GM18867 (cell line): Measurements from ENCODE around the gene CENATAC.
"Not testable (repeated sequence)": the region's sequence is repeated elsewhere in the genome, so short reads cannot be mapped to it uniquely, and the experiment has no call there.

Experiments used
- ATAC-seq: cut with Tn5 transposase; IDR thresholded peaks from one replicate; pipeline ENCODE4 v1.9.1; 2021; ENCODE audit warnings: mild to moderate bottlenecking, moderate library complexity; ENCODE audit not compliant: unreplicated experiment

Gene CENATAC

GRCh38 chr11:119051440-119052162 is 53.7 kb downstream of the CENATAC start:
- no peak for ATAC-seq

- no peak for ATAC-seq
Measured at GRCh38 chr11:119052163-119052814, 54.4 kb downstream of the CENATAC start.

- no peak for ATAC-seq
Measured at GRCh38 chr11:119054418-119054817, 56.5 kb downstream of the CENATAC start.

DNA sequence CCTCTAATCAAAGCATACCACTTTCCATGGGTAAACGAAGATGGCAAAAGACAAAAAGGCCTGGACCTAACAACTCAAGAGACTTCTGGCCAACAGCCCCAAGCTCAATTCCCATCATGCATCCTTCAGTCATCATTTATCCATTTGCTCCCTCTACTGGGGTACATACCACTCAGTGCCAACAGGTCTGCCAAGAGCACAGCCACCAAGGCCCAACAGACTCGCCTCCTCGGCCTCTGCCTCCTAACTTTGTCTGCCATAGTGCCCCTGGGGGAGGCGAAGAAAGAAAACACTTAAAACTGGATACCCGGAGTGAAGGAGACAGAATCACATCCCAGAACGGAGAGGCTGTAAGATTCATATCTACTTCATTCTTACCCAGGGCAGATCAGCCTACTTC is 58.0 kb downstream of the CENATAC start:
- no peak for ATAC-seq

GRCh38 chr11:119056421-119056999 is 58.6 kb downstream of the CENATAC start:
- peak; percentile 10 for ATAC-seq

DNA sequence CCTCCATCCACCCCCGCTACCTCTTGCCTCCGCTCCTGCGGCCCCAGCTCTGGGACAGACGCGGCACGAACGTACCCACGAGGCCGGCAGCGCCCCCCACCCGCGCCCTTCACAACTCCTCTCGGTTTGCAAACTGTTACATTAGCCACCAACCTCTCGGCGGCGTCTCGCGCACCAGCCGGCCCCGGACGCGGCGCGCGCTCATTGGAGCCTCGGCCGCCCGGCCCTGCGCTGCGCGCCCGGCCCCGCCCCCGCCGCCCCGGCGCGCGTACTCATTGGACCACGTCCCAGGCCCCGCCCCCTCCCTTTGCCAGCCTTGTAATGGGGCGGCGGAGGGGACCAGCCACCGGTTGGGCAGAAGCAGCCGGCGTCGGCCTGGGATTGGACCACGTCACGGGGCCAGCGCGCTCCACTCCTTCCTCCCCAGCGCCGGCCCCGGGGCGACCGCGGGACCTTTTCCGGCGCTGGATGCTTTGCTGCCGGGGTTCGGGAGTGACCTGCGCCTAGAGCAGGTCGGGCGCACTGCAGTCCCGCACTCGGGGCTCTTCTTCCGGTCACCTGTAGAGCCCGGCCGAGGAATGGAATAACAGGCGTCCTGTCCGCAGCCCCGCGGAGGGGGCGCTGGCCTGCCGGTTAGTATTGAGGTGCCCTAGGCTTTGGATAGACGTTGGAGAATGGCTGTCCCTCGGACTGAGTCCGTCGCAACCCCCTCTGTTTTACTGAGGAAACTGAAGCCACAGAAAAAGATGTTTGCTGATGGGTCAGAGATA is 59.2 kb downstream of the CENATAC start, which contains the start of gene HYOU1:
Gene HYOU1, minus strand, starts transcription at position 206 of the 770 bp plus-strand sequence. CDS start 1,045 bp downstream, outside the sequence.
- peak; percentile 90 for ATAC-seq

DNA sequence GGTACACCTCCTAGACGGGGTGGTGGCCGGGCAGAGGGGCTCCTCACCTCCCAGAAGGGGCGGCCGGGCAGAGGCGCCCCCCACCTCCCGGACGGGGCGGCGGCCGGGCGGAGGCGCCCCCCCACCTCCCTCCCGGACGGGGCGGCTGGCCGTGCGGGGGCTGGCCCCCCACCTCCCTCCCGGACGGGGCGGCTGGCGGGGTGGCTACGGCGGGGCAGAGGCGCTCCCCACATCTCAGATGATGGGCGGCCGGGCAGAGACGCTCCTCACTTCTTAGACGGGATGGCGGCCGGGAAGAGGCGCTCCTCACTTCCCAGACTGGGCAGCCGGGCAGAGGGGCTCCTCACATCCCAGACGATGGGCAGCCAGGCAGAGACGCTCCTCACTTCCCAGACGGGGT is 61.2 kb downstream of the CENATAC start:
- ATAC-seq = not testable (repeated sequence)

- no peak for ATAC-seq
Measured at GRCh38 chr11:119061256-119061655, 63.3 kb downstream of the CENATAC start.

DNA sequence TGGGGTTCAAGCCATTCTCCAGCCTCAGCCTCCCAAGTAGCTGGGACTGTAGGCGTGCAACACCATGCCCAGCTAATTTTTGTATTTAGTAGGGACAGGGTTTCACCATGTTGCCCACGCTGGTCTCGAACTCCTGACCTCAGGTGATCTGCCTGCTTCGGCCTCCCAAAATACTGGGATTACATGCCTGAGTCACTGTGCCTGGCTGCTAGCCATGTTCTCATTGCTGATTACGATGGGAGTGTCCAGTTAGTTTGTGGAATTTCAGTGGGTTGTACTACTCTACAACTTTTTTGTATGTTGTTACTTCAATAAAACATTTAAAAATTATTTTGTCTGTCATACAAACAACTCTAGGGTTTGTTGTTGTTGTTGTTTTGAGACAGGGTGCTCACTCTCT is 64.8 kb downstream of the CENATAC start:
- no peak for ATAC-seq

- no peak for ATAC-seq
Measured at GRCh38 chr11:119065369-119065768, 67.4 kb downstream of the CENATAC start.
